ENCODE results near the gene RELA.
"Not testable (repeated sequence)": the region's sequence is repeated elsewhere in the genome, so short reads cannot be mapped to it uniquely, and the experiment has no call there.

The RELA gene

GRCh38 chr11:65696802-65697552 is 34.3 kb upstream of the RELA start:
- FAIRE-seq (no peak), DNase-seq (ENCODE audit: insufficient read length) (no peak)
- TF ChIP-seq POLR2AphosphoS5 (IDR thresholded peaks at IDR 0.05; ENCODE audit: low read depth, low read length) (no peak), POLR2A (IDR thresholded peaks at IDR 0.05; ENCODE audit: low read depth, low read length) (no peak), TAF1 (IDR thresholded peaks at IDR 0.05; ENCODE audit: borderline replicate concordance, low read depth, low read length) (no peak)

DNA sequence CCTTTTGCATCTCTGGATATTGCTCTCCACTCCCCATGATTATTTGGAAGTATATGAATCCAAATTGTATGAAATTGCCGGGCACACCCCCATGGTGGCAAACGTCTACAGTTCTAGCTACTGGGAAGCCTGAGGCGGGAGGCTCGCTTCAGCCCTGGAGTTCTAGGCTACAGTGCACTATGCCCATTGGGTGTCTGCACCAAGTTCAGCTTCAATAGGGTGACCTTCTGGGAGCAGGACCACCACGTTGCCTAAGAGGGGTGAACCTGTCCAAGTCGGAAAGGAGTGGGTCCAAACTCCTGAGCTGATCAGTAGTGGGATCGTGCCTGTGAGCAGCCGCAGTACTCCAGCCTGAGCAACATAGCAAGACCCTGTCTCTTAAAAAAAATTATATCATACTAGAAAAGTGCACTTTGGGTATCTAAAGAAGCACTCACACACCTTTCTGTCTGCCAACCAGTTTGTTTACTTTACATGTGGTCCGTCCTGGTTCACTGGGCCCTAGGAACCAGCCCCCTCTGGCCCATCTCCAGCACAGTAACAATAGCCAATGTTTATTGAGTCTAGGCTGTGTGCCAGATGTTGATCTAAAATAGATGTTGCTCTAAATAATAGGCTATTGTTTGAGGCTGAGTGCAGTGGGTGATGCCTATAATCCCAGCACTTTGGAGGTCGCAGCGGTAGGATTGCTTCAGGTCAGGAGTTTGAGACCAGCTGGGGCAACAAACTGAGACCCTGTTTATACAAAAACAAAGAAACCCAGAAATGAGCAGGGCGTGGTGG is 32.9 kb upstream of the RELA start:
- DNase-seq (ENCODE audit: insufficient read length) (no peak), FAIRE-seq (no peak)
- TF ChIP-seq TAF1 (IDR thresholded peaks at IDR 0.05; ENCODE audit: borderline replicate concordance, low read depth, low read length) (no peak), POLR2AphosphoS5 (IDR thresholded peaks at IDR 0.05; ENCODE audit: low read depth, low read length) (no peak), POLR2A (IDR thresholded peaks at IDR 0.05; ENCODE audit: low read depth, low read length) (no peak)

- no peak for TF ChIP-seq POLR2AphosphoS5 (IDR thresholded peaks at IDR 0.05; ENCODE audit: low read depth, low read length)
- no peak for TF ChIP-seq TAF1 (IDR thresholded peaks at IDR 0.05; ENCODE audit: borderline replicate concordance, low read depth, low read length)
- no peak for TF ChIP-seq POLR2A (IDR thresholded peaks at IDR 0.05; ENCODE audit: low read depth, low read length)
- DNase-seq (ENCODE audit: insufficient read length) (no peak), FAIRE-seq (no peak)
Observed at GRCh38 chr11:65692367-65692766, 29.7 kb upstream of the RELA start.

DNA sequence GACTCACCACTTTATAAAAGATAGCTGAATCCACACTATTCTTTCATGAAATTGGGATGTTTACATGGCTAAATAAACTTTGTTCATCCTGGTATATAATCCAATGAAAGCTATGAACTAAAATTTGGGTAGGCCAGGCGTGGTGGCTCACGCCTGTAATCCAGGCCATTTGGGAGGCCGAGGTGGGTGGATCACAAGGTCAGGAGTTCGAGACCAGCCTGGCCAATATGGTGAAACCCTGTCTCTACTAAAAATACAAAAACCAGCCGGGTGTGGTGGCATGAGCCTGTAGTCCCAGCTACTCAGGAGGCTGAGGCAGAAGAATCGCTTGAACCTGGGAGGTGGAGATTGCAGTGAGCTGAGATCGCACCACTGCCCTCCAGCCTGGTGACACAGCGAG is 29.1 kb upstream of the RELA start:
- not testable (repeated sequence) for DNase-seq (ENCODE audit: insufficient read length); FAIRE-seq

DNA sequence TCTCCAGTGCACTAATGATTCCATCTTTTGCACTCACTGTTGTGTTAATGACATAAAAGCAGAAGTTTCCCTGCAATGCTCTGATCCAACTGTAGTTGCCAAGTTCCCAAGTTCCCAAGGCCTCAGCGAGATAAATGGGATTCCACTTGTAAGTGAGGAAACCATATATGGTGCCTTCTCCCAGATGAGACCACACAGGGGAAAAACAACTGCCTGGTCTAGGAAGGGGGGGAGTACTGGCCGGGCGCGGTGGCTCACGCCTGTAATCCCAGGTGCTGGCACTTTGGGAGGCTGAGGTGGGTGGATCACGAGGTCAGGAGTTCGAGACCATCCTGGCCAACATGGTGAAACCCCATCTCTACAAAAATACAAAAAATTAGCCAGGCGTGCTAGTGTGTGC is 23.3 kb upstream of the RELA start:
- no peak for DNase-seq (ENCODE audit: insufficient read length)
- no peak for FAIRE-seq
- TF ChIP-seq TAF1 (IDR thresholded peaks at IDR 0.05; ENCODE audit: borderline replicate concordance, low read depth, low read length) (no peak), POLR2AphosphoS5 (IDR thresholded peaks at IDR 0.05; ENCODE audit: low read depth, low read length) (no peak), POLR2A (IDR thresholded peaks at IDR 0.05; ENCODE audit: low read depth, low read length) (no peak)

DNA sequence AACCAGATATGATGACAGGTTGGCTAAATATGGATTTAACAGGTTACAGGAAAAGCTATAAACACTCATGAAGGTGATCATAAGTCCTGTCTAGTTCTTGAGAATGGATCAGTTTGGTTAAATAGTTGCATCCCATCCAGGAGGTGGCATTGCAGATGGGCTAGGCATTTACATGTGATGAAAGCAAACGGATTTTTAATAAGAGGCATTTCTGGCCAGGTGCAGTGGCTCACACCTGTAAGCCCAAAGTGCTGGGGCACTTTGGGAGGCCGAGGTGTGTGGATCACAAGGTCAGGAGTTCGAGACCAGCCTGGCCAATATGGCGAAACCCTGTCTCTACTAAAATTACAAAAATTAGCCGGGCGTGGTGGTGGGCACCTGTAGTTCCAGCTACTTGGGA is 20.8 kb upstream of the RELA start:
- not testable (repeated sequence) for FAIRE-seq; DNase-seq (ENCODE audit: insufficient read length)

DNA sequence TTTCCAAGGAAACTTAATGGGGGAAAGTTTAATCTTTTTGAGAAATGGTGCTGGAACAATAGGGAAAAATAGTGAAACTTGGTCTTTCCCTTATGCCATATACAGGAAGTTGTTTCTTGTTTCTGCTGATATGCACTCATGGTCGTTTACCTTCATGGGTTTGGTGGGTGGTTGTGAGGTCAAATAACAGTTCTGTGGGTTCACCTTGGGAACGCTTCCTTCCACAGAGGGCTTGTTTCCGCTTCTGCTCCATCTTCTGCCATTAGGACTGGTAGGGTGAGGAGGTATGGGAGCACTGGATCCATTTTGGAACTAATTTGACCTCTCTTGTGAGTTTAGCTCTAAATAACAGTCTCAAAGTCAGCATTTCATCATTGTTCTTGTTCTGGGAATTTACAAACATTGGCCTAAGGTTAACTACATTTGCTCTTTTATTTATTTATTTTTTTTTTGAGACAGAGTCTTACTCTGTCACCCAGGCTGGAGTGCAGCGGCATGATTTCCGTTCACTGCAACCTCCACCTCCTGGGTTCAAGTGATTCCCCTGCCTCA is 17.6 kb upstream of the RELA start:
- FAIRE-seq (no peak), DNase-seq (ENCODE audit: insufficient read length) (no peak)
- TF ChIP-seq POLR2AphosphoS5 (IDR thresholded peaks at IDR 0.05; ENCODE audit: low read depth, low read length) (no peak), TAF1 (IDR thresholded peaks at IDR 0.05; ENCODE audit: borderline replicate concordance, low read depth, low read length) (no peak), POLR2A (IDR thresholded peaks at IDR 0.05; ENCODE audit: low read depth, low read length) (no peak)

- DNase-seq (ENCODE audit: insufficient read length) (no peak), FAIRE-seq (no peak)
- TF ChIP-seq POLR2AphosphoS5 (IDR thresholded peaks at IDR 0.05; ENCODE audit: low read depth, low read length), result no peak
- no peak for TF ChIP-seq POLR2A (IDR thresholded peaks at IDR 0.05; ENCODE audit: low read depth, low read length)
Observed at GRCh38 chr11:65672982-65673381, 10.3 kb upstream of the RELA start.

DNA sequence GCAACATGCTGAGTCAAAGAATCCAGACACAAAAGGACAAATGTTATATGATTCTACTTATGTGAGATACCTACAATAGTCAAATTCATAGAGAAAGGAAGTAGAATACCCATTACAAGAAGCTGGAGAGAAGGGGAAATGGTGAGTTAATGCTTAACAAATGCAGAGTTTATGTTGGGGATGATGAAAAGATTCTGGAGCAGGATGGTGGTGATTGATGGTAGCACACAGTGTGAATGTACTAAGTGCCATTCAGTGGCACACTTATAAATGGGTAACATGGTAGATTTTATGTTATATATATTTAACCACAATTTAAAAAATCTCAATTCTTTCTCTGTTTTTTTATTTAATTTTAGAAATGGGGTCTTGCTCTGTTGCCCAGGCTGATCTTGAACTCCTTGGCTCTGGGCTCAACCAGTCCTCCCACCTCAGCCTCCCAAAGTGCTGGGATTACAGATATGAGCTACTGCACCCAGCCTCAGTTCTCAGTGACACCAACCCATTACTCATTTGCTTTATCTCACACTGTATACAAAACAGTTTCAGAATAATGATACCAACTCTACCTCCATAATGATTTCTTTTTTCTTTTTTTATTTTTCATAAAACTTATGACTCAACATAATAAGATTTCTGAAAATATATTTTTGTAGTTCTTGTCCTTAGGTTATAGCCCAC is 9.6 kb upstream of the RELA start:
- DNase-seq (ENCODE audit: insufficient read length) (no peak), FAIRE-seq (no peak)
- TF ChIP-seq TAF1 (IDR thresholded peaks at IDR 0.05; ENCODE audit: borderline replicate concordance, low read depth, low read length) (no peak), POLR2A (IDR thresholded peaks at IDR 0.05; ENCODE audit: low read depth, low read length) (no peak), POLR2AphosphoS5 (IDR thresholded peaks at IDR 0.05; ENCODE audit: low read depth, low read length) (no peak)

- DNase-seq (ENCODE audit: insufficient read length), result no peak
- TF ChIP-seq TAF1 (IDR thresholded peaks at IDR 0.05; ENCODE audit: borderline replicate concordance, low read depth, low read length) (no peak), POLR2A (IDR thresholded peaks at IDR 0.05; ENCODE audit: low read depth, low read length) (0 out of 2 replicates have a peak, but pooled peaks have one; percentile 4), POLR2AphosphoS5 (IDR thresholded peaks at IDR 0.05; ENCODE audit: low read depth, low read length) (no peak)
- FAIRE-seq, result peak; percentile 90
Observed at GRCh38 chr11:65663639-65664200, 1.0 kb upstream of the RELA start.

DNA sequence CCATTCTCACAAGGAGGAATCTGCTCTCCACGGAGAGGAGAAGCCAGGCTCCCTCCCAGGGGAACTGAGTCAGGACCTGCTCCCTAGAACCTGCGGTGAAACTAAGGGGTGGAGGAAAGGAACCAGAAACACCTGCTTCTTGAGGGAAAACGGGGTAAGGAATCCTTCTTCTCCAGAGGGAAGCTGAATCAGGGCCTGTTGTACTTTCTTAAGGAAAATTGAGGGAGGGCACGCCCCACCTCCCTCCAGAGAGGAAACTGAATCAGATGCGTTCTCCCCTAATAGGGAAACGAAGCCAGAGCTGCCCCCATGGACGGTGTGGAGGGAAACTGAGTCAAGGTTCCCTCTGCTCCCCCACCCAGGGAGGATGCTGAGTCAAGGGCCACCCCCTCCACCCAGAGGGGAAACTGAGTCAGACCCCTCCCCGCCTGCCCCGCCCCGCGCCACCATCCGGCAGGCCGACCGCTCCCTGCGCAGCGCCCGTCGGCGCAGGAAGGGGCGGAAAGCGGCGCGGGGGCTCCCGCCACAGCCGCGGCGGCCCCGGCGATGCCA is 393 bp downstream of the RELA start:
- FAIRE-seq (no peak), DNase-seq (ENCODE audit: insufficient read length) (no peak)
- TF ChIP-seq POLR2A (IDR thresholded peaks at IDR 0.05; ENCODE audit: low read depth, low read length) (no peak), TAF1 (IDR thresholded peaks at IDR 0.05; ENCODE audit: borderline replicate concordance, low read depth, low read length) (no peak), POLR2AphosphoS5 (IDR thresholded peaks at IDR 0.05; ENCODE audit: low read depth, low read length) (no peak)
